Frontal cortex (tissue), 4 donors: ENCODE measurements around the gene INPP5A. TPM values are rescaled to one million over a fixed set of nuclear protein-coding genes. Genes with fewer than 3 reads are reported as not detected.
A peak's percentile ranks its signal among the peaks of the same experiment; 100 is the strongest.
"Not testable (repeated sequence)": the region's sequence is repeated elsewhere in the genome, so short reads cannot be mapped to it uniquely, and the experiment has no call there.

ENCODE experiments used
- DNase-seq, 2 donors: peaks; one replicate each; pipeline ENCODE4 v3.0.0; 2012; ENCODE audit warnings: low spot score in 2 of 2
- FAIRE-seq: peaks from 2 replicates; lab custom pipeline; 2012; peaks lifted over from hg19 to GRCh38; lab: Jason Lieb, UNC
- total RNA-seq: library from RNA; depleted of rRNA; stranded (reverse); fragments of >200 nt; gene quantifications from one replicate; pipeline ENCODE4 v1.2.3, GENCODE V29; 2014
- donor health status: control.
- donor health status: control.
- donor health status: control.

The INPP5A gene
- total RNA-seq, 1 donor from 2014 or later, result 38.7 TPM

DNA sequence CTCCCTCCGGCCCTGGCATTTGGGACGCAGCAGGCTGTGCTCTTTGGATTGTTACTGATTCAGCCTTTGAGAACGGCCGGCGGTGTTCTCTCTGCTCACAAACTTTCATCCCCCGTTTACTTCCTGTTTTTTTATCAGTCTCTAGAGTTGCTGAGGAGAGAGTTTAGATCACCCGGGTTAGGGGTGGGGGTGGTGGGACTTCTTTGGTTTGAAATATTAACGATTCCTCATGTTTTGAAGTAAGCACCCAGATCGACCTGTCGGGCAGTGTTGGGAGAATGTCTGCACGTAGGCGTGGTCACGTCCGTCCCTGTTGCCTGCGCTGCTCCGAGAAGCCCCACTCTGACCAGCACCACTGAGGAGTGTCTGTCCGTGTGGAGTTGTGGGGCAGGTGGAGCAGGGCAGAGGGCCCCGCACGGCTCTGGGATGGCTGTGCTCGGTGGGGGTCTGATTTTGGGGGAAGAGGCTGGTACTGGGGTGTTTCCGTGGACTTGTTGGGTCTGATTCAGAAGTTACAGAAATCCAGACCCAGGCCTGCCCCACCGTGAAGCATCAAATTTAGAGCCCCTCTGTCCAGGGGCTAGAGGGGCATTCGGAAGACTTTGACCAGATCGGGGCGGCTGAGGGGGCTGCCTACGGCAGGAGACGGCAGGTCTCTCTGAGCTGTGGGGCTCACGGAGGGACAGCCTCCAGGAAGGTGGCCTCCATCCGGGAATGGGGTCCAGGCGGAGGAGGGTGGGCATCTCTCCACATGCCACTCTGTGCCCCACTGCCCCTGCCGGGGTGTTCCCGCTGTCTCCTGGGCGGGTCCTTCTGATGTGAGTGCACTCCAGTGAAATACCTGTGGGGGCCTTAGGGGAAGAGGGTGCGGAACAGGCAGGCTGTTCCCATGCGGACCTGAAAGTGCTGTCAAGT lies 7.4 kb downstream of the INPP5A start:
- FAIRE-seq (no peak), DNase-seq (peak in 1 of 2 donors; percentile 18)

DNA sequence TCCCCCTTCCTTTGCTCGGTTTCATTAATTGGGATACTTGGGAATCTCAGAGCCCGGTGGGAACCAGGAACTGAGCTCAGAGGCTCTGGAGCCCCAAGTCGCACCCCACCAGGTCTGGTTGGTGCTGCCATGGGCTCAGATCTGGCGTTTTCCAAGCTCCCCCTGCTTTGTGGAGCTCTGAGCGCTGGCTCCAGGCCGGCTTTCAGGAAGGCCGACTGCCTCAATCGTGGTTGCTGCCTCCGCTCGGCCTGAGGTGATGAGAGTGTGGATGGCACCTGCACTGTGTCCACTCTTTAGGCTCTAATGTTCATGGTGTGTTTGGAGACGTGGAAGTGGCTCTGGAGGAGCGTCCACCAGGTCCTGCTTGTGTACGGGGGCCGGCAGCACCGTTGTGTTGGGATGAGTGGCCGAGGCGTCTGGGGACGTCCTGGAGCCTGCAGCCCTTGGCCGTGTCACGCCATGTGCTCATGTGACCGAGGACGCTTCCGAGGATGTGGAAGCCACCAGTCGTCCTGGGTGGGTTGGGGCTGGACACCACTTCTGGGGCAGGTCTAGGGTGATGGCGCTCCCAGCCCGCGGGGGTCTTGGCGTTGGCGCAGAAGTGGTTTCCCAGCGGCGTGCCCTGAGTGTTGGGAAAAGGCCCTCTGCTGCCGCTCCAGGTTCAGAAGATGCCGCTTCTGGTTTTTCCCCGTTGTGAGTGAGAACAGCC lies 8.2 kb downstream of the INPP5A start:
- FAIRE-seq (no peak), DNase-seq (no peak)

DNA sequence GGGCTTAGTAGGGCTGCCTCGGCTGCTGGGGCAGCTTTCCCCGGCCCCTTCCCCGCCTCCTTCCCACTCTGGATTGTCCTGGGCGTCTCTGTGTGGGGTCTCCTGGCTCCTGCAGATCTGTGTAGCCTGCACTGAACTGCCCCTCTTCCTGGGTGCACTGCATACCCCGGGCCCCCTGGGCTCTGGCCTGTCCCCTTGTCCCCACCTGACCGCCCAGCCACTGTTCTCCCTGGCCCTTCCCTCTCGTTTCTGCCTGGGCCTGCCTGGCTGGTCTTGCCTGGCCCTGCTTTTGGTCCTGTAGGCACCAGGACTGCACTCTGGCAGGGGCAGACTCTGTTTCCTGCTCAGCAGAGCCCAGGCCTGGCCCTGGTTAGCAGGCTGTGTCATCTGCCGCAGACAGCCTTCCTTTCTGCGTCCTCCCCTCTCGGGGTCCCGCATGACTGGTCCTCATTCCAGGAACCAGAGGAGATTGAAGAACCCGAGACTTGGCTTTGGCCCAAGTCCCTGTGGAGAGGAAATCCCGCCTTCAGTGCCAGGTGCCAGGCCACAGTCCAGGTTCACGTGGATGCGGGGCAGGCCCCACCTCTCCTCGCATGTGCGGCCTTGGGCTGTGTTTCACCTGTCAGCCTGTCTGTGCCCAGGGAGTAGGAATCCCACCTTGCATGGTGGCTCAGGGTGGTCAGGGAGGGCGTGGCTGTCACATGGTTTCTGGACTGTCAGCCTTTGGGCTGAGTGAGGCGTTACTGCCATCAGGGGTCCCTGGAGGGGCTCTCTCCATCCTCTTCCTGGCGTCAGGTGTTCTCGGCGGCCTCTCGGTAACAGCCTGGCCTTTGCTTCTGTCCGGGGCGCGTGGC lies 9.2 kb downstream of the INPP5A start:
- DNase-seq, result peak in 1 of 2 donors; percentile 22
- no peak for FAIRE-seq

DNA sequence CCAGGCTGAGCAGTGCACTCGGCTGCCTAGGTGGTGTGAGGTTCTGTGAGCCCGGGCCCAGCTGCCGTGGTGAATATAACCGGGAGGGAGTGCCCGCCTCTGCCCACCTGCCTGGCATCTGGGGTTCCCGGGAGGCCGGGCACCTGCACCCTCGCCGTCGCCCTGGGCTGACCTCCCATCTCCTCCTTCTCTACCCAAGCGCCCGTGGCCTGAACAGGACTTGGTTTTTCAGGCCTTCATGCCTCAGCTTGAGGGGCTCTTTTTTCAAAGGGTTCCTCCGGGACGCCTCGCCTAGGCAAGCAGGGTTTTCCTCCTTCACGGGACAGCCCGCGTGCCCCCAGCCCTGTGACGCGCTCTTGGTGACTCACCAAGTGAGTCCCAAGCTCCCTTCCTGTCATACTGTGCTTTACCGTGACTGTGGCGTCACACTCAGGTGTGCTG lies 9.9 kb downstream of the INPP5A start:
- FAIRE-seq (no peak), DNase-seq (peak in 1 of 2 donors; percentile 22)

DNA sequence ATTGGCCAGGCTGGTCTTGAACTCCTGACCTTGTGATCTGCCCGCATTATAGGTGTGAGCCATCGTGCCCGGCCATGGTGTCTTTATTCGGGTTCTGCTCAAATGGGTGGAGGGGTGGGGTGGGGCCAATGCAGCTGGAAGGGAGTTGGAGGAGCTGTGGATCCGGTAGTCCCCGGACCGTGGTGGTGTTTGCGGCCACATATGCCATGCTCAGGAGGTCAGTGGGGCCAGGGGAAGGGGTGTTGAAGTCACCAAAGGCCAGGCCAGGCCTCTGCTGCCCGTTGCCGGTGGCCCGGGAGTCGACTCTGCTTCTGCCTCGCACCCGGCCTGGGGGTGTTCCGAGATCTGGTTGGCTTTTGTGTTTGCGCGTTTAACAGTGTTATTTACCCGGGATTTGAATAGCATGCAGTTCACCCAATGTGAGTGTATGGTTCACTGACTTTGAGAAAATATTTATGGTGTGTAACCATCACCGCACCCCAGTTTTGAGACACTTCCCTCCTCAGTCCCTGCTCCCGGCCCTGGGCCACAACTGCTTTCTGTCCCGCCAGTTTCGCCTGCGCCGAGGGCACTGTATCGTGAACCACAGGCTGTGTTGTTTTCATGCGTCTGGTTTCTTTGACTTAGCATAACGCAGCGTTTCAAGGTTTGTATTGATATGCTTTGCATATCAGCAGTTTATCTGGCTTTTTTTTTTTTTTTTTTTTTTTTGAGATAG lies 10.7 kb downstream of the INPP5A start:
- no peak for DNase-seq
- no peak for FAIRE-seq

DNA sequence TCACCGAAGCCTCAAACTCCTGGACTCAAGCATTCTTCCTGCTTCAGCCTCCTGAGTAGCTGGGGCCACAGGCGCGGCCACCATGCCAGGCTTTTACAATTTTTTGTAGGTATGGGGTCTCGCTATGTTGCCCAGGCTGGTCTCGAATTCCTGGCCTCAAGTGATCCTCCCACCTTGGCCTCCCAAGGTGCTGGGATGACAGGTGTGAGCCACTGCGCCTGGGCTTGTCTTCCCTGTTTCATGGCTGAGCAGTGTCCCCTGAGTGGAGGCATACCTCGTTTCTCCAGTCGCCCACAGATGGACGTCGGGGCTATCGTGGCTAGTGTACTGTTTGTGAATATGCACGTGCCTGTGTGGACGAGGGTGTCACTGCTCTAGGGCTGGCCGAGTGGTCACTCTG lies 11.3 kb downstream of the INPP5A start:
- no peak for DNase-seq

DNA sequence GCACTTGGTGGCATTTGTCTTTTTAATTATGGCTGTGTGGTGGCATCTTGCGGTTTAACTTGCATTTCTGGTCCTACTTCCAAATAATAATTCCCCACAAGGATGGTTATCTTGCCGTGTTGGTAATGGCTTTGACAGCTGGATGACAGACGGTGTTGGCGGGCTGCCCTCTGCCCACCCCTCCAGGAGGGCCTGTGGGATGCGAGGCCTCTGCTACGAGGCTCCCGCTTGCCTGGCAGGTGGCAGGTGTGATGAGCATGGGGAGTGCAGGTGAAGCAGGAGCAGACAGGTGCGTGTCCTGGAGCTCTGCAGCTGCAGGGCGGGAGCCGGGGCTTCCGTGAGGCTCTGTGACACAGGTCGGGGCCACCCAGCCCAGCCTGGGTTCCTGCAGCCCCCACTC lies 11.8 kb downstream of the INPP5A start:
- FAIRE-seq, result no peak

More for the DNA sequence above, 11.3 kb downstream of the INPP5A start:
- FAIRE-seq, result no peak

DNA sequence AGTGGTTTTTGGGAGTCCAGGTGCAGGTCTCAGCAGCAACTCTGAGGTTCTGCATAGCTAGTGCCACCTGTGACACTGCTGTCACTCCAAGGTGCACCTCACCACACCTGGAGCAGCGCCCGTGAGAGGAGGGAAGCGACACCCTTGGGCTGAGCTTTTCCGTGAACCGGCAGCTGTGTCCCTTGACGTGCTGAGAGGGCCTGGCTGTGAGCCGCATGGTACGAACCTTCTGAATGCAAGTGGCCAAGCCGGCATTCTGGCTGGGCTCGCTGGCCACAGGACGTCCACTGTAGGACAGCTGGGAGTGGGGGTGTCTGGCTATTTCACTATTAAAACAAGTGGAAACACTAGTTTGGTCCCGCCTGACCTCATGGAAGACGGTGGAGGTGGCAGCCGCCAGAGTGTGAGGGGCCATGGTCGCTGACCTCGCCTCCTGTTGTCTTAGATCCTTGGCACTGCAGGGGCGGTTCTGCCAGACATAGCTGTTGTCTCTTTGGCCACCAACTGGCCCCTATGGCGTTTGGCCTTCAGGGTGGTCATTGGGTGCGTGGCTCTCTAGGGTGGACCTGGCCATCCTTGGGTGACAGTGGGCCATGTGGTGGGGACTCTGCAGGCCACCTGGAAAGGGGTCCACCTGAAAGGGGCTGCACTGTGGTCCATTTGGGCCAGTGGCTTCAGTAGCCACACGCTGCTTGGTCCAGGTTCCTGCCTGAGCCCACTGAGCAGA lies 12.9 kb downstream of the INPP5A start:
- FAIRE-seq, result no peak
- peak in 1 of 2 donors; percentile 12 for DNase-seq

More for the DNA sequence above, 11.8 kb downstream of the INPP5A start:
- no peak for DNase-seq

DNA sequence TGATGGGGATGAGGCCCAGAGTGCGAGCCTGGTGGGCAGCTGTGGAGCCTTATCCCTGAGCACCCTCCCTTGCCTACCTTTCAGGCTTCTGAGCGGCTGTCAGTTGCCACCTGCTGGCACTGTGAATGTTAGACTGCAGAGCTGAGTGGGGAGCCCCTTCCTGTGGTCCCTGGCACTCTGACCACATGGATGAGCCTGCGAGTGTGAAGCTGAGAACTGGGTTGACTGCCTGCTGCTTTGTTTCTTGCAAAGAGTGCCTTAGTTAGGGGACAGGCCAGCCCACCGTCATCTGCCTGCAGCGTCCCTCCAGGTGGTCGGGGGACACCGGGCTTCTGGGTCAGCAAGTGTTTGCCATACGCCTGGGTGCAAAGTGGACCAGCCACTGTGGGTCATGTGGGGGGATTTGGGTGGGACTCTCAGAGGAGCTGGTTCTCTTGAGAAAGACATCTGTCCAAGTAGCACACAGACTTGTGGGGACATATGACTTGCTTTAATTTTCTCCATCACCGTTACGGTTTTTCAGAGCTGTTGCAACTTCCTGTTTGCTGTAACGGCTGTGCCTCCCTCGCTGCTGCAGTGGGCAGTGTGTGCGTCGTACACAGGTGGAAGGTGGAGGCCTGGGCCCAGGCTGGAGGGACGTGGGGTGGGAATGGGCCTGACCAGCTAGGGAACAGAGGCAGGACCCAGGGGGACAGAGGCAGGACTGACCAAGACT lies 13.7 kb downstream of the INPP5A start:
- FAIRE-seq, result no peak
- peak in 1 of 2 donors; percentile 8 for DNase-seq

DNA sequence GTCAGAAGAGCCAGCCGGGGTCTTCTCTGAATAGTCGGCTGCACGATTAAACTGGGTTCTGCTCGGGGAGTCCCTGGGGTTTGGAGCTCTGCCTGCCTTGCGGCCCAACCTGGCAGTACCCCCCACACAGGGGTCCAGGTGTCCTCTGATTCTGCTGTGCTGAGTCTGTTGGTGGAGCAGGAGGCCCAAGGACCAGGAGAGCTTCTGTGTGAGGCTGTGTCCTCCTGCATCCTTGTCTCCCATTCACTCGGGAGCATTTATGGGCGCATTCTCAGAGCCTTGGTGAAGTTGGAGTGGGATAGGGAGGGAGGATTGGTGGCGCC lies 14.2 kb downstream of the INPP5A start:
- DNase-seq, result no peak
- no peak for FAIRE-seq

DNA sequence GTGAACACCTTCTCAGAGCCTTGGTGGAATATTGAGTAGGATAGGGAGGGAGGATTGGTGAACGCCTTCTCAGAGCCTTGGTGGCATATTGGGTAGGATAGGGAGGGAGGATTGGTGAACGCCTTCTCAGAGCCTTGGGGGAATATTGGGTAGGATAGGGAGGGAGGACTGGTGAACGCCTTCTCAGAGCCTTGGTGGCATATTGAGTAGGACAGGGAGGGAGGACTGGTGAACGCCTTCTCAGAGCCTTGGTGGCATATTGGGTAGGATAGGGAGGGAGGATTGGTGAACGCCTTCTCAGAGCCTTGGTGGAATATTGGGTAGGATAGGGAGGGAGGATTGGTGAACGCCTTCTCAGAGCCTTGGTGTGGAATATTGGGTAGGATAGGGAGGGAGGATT lies 15.0 kb downstream of the INPP5A start:
- not testable (repeated sequence) for DNase-seq, FAIRE-seq

DNA sequence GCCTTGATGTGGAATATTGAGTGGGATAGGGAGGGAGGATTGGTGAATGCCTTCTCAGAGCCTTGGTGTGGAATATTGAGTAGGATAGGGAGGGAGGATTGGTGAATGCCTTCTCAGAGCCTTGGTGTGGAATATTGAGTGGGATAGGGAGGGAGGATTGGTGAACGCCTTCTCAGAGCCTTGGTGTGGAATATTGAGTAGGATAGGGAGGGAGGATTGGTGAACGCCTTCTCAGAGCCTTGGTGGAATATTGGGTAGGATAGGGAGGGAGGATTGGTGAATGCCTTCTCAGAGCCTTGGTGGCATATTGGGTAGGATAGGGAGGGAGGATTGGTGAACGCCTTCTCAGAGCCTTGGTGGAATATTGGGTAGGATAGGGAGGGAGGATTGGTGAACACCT lies 16.0 kb downstream of the INPP5A start:
- FAIRE-seq, DNase-seq: not testable (repeated sequence)

DNA sequence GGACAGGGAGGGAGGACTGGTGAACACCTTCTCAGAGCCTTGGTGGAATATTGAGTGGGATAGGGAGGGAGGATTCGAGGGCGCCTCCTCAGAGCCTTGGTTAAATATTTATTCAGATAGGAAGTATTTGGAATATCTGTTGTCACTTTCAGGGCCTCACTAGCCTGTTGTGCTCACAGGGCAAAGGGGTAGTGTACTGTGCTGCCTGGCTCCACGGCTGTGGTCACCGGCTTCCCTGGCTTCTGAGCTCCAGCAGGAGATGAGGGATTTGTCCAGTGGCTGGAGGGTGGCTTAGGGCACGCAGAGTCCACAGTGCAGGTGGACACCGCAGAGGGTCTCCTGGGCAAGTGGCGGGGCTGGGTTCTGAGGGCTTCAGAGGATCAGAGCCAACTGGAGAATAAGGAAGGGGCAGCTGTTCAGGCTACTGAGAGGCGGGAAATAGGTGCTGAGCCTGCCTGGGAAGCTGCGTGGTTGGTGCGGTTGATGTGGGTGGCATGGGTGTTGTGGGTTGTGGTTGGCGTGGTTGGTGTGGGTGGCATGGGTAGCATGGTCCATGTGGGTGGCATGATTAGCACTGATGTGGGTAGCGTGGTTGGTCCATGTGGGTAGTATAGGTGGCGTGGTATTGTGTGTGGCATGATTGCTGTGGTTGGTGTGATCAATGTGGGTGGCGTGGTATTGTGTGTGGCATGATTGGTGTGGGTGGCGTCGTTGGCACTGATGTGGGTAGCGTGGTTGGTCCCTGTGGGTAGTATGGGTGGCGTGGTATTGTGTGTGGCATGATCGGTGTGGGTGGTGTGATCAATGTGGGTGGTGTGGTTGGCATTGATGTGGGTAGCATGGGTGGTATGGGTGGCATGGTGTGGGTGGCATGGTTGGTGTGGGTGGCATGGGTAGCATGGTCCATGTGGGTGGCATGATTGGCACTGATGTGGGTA lies 16.7 kb downstream of the INPP5A start:
- DNase-seq (no peak), FAIRE-seq (no peak)

DNA sequence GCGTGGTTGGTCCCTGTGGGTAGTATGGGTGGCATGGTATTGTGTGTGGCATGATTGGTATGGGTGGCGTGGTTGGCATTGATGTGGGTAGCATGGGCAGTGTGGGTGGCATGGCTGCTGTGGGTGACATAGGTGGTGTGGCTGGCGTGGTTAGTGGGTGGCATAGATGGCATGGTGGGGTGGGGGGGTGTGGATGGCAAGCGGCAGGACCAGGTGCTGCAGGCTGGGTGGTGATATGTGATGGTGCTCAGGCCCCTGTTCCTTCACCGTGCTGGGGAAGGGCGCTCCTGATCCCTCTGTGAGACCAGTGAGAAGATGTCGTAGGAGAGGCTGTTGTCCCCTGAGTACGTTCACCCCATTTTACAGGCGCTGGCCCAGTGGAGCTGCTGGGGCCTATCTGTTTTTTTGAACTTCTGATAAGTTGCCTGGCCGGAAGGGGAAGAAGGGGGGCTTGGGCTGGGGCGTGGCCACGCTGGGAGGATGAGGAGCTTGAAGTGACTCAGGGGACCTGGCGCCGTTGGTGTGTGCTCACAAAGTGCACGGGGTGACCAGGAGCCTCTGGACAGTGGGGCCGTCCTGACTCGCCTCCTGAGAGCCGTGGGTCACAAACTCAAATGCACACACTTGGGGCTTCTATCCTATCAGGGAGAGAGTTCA lies 17.5 kb downstream of the INPP5A start:
- FAIRE-seq, result no peak

DNA sequence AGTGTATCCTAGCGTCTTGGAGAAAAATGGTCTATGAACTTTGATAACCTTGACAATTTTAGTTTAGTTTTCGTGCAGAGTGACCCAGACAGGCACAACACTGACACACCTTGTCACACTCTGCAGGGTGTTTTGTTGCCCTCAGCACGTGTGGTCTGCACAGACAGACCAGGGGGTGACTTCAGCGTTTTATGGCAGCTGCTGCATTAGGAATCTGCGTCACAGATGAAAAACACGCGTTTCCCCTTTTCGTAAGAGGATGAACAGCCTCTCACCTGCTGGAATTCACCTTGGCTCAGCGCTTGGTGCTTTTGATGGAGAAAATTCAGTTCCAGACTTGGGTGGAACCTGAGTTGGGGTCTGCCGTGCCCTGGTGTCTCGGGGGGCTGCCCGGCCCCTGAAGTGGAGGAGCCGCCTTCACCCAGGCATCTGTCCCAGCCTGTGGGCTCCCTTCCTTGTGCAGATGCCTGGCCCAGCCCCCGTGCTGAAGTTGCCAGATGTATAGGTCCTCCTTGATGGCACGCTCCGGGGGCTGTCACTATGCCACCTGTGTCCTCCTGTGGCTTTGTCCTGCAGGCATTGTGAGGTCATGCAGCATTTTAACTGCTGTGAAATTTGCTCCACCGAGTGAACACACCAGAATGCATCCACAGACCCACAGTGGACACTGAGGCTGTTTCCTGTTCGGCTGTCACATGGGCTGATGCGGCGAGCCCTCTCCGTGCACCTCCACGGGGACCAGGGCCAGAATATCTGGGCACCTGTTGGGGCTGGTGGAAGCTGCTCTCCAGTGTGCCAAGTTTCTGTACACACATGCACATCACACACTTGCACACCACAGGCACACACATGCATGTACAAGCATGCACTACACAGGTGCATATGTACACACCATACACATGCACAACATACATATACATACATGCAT lies 18.3 kb downstream of the INPP5A start:
- FAIRE-seq (no peak), DNase-seq (no peak)

More for the DNA sequence above, 17.5 kb downstream of the INPP5A start:
- DNase-seq, result no peak
